Body of pancreas (tissue), 4 donors: ENCODE results near the gene PDF. TPM values are rescaled to one million over a fixed set of nuclear protein-coding genes. Genes with fewer than 3 reads are reported as not detected.

Source experiments
- ATAC-seq: fragments of 150-250 bp; one replicate; pipeline ENCODE4 v1.9.1; 2016
- DNase-seq, 4 donors: peaks; one replicate each; pipeline ENCODE4 v3.0.0-alpha.2; 2019
- H3K27ac ChIP-seq, 4 donors: fragments of 200-600 bp; sonication (generic); 1 replicate in 3 of 4; 2 replicates in 1 of 4; pipeline versions ENCODE4 v1.5.1 to v1.6.1; 2016 to 2019; ENCODE audit warnings: mild to moderate bottlenecking in 1 of 4, mixed read lengths in 1 of 4, moderate library complexity in 1 of 4
- H3K27me3 ChIP-seq, 2 donors: fragments of 200-600 bp; sonication (generic); one replicate each; pipeline ENCODE4 v1.6.0; 2016; ENCODE audit warnings: mild to moderate bottlenecking in 1 of 2
- H3K36me3 ChIP-seq, 2 donors: fragments of 200-600 bp; sonication (generic); replicated peaks in 1 of 2; 2 replicates each; pipeline ENCODE4 v1.5.1; 2016; ENCODE audit warnings: low read depth in 2 of 2; ENCODE audit not compliant: insufficient read depth in 1 of 2
- H3K4me1 ChIP-seq: fragments of 200-600 bp; sonication (generic); one replicate; pipeline ENCODE4 v1.6.0; 2016
- H3K4me3 ChIP-seq, 2 donors: fragments of 200-600 bp; sonication (generic); 1 replicate in 1 of 2; 2 replicates in 1 of 2; pipeline ENCODE4 v1.5.1; 2016 to 2019
- H3K9me3 ChIP-seq, 3 donors: fragments of 200-600 bp; sonication (generic); 1 replicate in 2 of 3; 2 replicates in 1 of 3; pipeline ENCODE4 v1.5.1; 2016
- POLR2A ChIP-seq, 3 donors: fragments of 450-650 bp; IDR thresholded peaks; one replicate each; pipeline ENCODE4 v1.6.1; 2016; ENCODE audit warnings: antibody characterized with exemption in 3 of 3, mild to moderate bottlenecking in 2 of 3
- WGBS, 2 donors: methylation state at CpG; one replicate each; pipeline ENCODE4 v1.1.5; 2017; 5-methylcytosine and 5-hydroxymethylcytosine counted together
- intact Hi-C: fragments of 100-400 bp; cut with DNase I; formaldehyde crosslinking; loops from one replicate; pipeline ENCODE4 v1.15.1; 2023
- total RNA-seq, 2 donors: library from RNA; depleted of rRNA; stranded (reverse); fragments of >200 nt; gene quantifications; one replicate each; pipeline ENCODE4 v1.1.0, GENCODE V29; 2016
- TF ChIP-seq, protein P1 (sequence below), 7 experiments: fragments of 450-650 bp in 4 of 7; fragments of 200-600 bp in 3 of 7; sonication (generic) in 3 of 7; IDR thresholded peaks; one replicate each; pipeline ENCODE4 v1.5.1; 2016 to 2019; ENCODE audit warnings: antibody characterized with exemption in 7 of 7

PDF gene
- total RNA-seq, 2 donors from 2014 or later = 38.1 to 45.2 TPM

DNA sequence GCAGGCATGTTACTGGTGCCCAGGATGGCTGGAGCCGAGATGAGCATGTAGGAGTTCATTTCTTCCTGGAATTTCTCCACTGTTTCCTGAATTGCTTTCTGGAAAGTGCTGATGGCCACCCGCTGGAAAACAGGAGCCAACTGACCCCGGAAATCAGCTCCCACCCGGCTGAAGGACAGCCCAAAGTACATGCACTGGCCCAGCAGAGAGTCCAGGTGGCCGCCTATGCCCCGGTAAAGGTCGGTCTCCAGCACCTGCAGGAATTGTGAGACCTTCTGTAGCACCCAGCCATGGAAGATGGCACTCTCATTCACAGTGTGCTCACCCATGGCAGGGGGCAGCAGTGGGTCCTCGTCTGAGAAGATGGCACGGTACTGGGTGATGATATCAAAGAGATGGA lies 4.3 kb upstream of the PDF start:
- no peak overlapping the region for H3K4me3 ChIP-seq
- no peak for ATAC-seq
- H3K27ac ChIP-seq = no peak overlapping the region
- H3K27me3 ChIP-seq = no peaks in the 10 kb centered on the region
- 89 to 91% methylated on average over 8 to 9 of the region's 9 CpGs for WGBS, 2 donors
- no peaks in the 10 kb centered on the region for H3K9me3 ChIP-seq
- intact Hi-C loops = no loop called here
- TF ChIP-seq, protein P1, sequence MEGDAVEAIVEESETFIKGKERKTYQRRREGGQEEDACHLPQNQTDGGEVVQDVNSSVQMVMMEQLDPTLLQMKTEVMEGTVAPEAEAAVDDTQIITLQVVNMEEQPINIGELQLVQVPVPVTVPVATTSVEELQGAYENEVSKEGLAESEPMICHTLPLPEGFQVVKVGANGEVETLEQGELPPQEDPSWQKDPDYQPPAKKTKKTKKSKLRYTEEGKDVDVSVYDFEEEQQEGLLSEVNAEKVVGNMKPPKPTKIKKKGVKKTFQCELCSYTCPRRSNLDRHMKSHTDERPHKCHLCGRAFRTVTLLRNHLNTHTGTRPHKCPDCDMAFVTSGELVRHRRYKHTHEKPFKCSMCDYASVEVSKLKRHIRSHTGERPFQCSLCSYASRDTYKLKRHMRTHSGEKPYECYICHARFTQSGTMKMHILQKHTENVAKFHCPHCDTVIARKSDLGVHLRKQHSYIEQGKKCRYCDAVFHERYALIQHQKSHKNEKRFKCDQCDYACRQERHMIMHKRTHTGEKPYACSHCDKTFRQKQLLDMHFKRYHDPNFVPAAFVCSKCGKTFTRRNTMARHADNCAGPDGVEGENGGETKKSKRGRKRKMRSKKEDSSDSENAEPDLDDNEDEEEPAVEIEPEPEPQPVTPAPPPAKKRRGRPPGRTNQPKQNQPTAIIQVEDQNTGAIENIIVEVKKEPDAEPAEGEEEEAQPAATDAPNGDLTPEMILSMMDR (IDR thresholded peaks at IDR 0.05) = no peak
- no peak for TF ChIP-seq POLR2A (IDR thresholded peaks at IDR 0.05)
- DNase-seq = no peak
- peaks cover 0 to 22% of the 10 kb centered on the region in 2 donors for H3K36me3 ChIP-seq
- peaks cover 24% of the 10 kb centered on the region for H3K4me1 ChIP-seq

DNA sequence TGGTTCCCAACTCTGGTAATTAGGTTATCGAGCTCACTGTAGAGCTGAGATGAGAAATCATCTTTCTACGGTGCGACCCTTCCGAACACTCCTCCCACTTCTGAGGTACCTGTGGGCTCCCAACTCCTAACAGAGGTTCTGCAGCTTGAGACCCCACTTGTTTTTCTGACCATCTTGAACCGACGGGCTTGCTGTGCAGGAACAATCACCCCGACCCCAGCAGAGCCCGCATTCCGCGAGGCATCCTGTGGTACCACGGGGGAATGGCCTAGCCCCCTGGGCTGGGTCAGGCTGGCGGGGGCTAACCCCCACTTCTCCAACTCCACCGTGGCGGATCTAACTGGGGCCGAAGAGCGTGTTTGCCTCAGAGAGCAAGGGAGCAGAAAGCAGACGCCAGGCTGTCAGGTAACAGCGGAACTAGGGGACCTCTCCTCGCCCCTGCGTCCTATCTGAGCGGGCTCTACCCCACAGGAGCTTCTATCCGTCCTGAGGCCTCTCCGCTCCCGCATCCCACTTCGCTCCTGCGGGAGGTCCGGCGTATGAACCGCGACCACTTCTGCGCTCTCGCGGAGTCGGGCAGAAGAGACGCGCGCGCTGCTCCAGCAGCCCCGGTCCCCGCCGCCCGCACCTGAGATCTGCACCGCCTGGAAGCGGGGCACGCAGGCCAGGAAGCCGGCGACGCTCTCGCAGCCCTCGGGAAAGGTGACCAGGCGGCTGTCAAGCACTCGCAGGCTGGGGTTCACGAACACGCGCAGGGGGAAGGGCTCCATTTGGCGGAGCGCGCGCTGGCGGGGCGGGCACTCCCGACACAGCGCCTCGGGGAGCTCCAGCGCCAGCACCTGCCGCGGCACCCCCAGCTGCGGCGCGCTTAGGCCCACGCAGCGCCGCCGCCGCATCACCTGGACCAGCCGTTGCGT lies 761 bp downstream of the PDF start:
- peaks cover 0 to 9% of the 10 kb centered on the region in 2 donors for H3K36me3 ChIP-seq
- H3K27ac ChIP-seq = peak overlapping the region; percentile 75 to 93 (median 90)
- TF ChIP-seq, protein P1 (IDR thresholded peaks at IDR 0.05) = no peak
- no peak for TF ChIP-seq POLR2A (IDR thresholded peaks at IDR 0.05)
- DNase-seq (peak; percentile 49 to 62 (median 50)), ATAC-seq (peak; percentile 49)
- H3K4me3 ChIP-seq = peak overlapping the region; percentile 57 to 80
- no peaks in the 10 kb centered on the region for H3K27me3 ChIP-seq
- WGBS, 2 donors = 5 to 26% methylated on average over 6 to 76 of the region's 77 CpGs
- peaks cover 56% of the 10 kb centered on the region for H3K4me1 ChIP-seq
- intact Hi-C loops = no loop called here
- no peaks in the 10 kb centered on the region for H3K9me3 ChIP-seq

DNA sequence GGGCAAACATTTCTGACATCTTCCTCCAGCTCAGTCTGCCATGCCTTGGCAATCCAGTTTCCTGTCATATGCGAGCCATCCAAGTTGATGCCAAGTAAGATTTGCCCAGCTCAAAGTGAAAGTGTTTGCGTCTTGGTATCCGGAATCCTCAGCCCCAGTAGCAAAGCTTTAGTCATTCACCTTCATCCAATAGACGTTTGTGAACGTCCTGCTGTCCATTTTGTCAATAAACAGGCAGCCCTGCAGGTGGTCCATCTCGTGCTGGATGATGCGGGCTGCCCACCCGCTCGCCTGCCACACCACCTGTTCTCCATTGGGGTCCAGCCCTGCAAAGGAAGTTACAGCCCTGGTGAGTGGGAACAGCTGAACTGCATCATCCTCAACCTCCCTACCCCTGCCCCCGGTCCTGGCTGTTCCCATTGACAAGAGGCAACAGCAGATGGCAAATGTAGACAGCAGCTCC lies 1.5 kb downstream of the PDF start:
- Histone ChIP-seq H3K36me3 (peaks cover 0 to 3% of the 10 kb centered on the region in 2 donors), H3K27ac (peak overlapping the region in 3 of 4 donors; percentile 0 to 93 (median 93)), H3K9me3 (no peaks in the 10 kb centered on the region), H3K4me1 (peaks cover 64% of the 10 kb centered on the region), H3K27me3 (no peaks in the 10 kb centered on the region), H3K4me3 (no peak overlapping the region)
- no peak for ATAC-seq
- TF ChIP-seq, protein P1 (IDR thresholded peaks at IDR 0.05) = no peak
- no peak for TF ChIP-seq POLR2A (IDR thresholded peaks at IDR 0.05)
- WGBS, 2 donors = 34 to 45% methylated on average over 6 to 10 of the region's 10 CpGs
- intact Hi-C loops = no loop called here
- DNase-seq = peak in 1 of 4 donors; percentile 17

GRCh38 chr16:69327585-69328310 lies 2.6 kb downstream of the PDF start:
- Histone ChIP-seq H3K36me3 (peaks cover 0 to 6% of the 10 kb centered on the region in 2 donors), H3K9me3 (no peaks in the 10 kb centered on the region), H3K4me3 (no peak overlapping the region), H3K27ac (peak overlapping the region in 3 of 4 donors; percentile 15 to 93 (median 34)), H3K4me1 (peaks cover 64% of the 10 kb centered on the region), H3K27me3 (no peaks in the 10 kb centered on the region)
- ATAC-seq = no peak
- TF ChIP-seq, protein P1 (IDR thresholded peaks at IDR 0.05) = no peak
- TF ChIP-seq POLR2A (IDR thresholded peaks at IDR 0.05) = no peak
- 70 to 81% methylated on average over 14 of the region's 14 CpGs for WGBS, 2 donors
- intact Hi-C loops = no loop called here
- DNase-seq = peak in 1 of 4 donors; percentile 10
